NT2/D1 (cell line): Measurements from ENCODE around the gene HUWE1.

ENCODE experiments used
- SUZ12 ChIP-seq: IDR thresholded peaks from 2 replicates; pipeline ENCODE4 v1.6.1; 2011; ENCODE audit not compliant: insufficient read length, insufficient read depth; ENCODE audit errors: extremely low read depth
- YY1 ChIP-seq: IDR thresholded peaks from 2 replicates; pipeline ENCODE4 v1.6.1; 2011; ENCODE audit not compliant: insufficient read length, insufficient read depth
- ZNF274 ChIP-seq: IDR thresholded peaks from 2 replicates; pipeline ENCODE4 v1.6.1; 2011; ENCODE audit warnings: mild to moderate bottlenecking, low read depth, low read length

- TF ChIP-seq YY1 (no peak), ZNF274 (no peak), SUZ12 (no peak)
Observed at GRCh38 chrX:53571494-53571893, 115.0 kb downstream of the HUWE1 start.
